ENCODE measurements around the gene HNRNPAB. TPM values are rescaled to one million over a fixed set of nuclear protein-coding genes. Genes with fewer than 3 reads are reported as not detected.

Gene HNRNPAB
- total RNA-seq, 1 donor from 2014 or later, result 199 TPM

- no peak within 1 kb of the TSS for H3K4me3 ChIP-seq (ENCODE audit: insufficient read depth, low read depth, low read length)
- no peak within 1 kb of the TSS for H2AFZ ChIP-seq (ENCODE audit: low read depth, low read length)
- no peaks in the 10 kb centered on the region for H3K27me3 Mint-ChIP-seq (ENCODE audit: low read depth, unreplicated experiment)
- no peaks in the 10 kb centered on the region for H3K36me3 Mint-ChIP-seq (ENCODE audit: low read depth, unreplicated experiment)
- no peak within 1 kb of the TSS for H3K9ac ChIP-seq (ENCODE audit: low read length)
- H3K27ac ChIP-seq (ENCODE audit: low read depth, low read length), result no peak within 1 kb of the TSS
- H3K9me3 Mint-ChIP-seq (ENCODE audit: unreplicated experiment), result no peaks in the 10 kb centered on the region
- DNase-seq (ENCODE audit: low read depth), result no peak
- TF ChIP-seq, protein P1, sequence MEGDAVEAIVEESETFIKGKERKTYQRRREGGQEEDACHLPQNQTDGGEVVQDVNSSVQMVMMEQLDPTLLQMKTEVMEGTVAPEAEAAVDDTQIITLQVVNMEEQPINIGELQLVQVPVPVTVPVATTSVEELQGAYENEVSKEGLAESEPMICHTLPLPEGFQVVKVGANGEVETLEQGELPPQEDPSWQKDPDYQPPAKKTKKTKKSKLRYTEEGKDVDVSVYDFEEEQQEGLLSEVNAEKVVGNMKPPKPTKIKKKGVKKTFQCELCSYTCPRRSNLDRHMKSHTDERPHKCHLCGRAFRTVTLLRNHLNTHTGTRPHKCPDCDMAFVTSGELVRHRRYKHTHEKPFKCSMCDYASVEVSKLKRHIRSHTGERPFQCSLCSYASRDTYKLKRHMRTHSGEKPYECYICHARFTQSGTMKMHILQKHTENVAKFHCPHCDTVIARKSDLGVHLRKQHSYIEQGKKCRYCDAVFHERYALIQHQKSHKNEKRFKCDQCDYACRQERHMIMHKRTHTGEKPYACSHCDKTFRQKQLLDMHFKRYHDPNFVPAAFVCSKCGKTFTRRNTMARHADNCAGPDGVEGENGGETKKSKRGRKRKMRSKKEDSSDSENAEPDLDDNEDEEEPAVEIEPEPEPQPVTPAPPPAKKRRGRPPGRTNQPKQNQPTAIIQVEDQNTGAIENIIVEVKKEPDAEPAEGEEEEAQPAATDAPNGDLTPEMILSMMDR (IDR thresholded peaks at IDR 0.05; ENCODE audit: insufficient read depth, low read depth, low read length), result no peak
- no peak for TF ChIP-seq EZH2 (IDR thresholded peaks at IDR 0.05; ENCODE audit: insufficient read depth, low read length)
- no peak for FAIRE-seq
- H3K27me3 ChIP-seq (ENCODE audit: insufficient read depth, low read length), result no peaks in the 10 kb centered on the region
- H3K4me3 Mint-ChIP-seq (ENCODE audit: unreplicated experiment), result no peak within 1 kb of the TSS
- no peaks in the 10 kb centered on the region for H3K79me2 ChIP-seq (ENCODE audit: insufficient read depth, low read length)
- H3K9me3 ChIP-seq (ENCODE audit: insufficient read depth, low read depth, low read length), result no peaks in the 10 kb centered on the region
- H3K4me1 Mint-ChIP-seq (ENCODE audit: low read depth, unreplicated experiment), result peaks cover 3% of the 10 kb centered on the region
- H3K4me1 ChIP-seq (ENCODE audit: insufficient read depth, low read length), result no peaks in the 10 kb centered on the region
- H3K27ac Mint-ChIP-seq (ENCODE audit: unreplicated experiment), result no peak within 1 kb of the TSS
- no peak within 1 kb of the TSS for H3K4me2 ChIP-seq (ENCODE audit: low read length)
- H3K36me3 ChIP-seq (ENCODE audit: insufficient read depth, low read length), result no peaks in the 10 kb centered on the region
- H4K20me1 ChIP-seq (ENCODE audit: insufficient read depth, low read length), result no peaks in the 10 kb centered on the region
Observed at GRCh38 chr5:178187014-178187413, 17.3 kb upstream of the HNRNPAB start, which contains the start of gene GMCL2. GMCL2 (minus strand) TSS chr5:178187371; CDS start chr5:178187299, 72 bp downstream.

DNA sequence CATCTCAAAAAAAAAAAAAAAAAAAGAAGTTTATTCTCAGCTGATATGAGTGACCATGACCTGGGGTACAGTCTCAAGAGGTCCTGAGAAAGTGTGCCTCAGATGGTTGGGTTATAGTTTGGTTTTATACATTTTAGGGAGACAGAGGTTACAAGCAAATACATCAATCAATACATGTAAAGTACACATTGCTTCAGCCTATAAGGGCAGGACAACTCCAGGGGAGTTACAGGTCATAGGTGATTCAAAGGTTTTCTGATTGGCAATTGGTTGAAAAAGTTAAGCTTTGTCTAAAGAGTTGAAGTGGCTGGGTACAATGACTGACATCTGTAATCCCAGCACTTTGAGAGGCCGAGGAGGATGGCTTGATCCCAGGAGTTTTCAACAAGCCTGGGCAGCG lies 14.9 kb upstream of the HNRNPAB start:
- no peak overlapping the region for H3K27ac ChIP-seq (ENCODE audit: low read depth, low read length)
- Mint-ChIP-seq H3K36me3 (ENCODE audit: low read depth, unreplicated experiment) (no peaks in the 10 kb centered on the region), H3K27ac (ENCODE audit: unreplicated experiment) (no peak overlapping the region), H3K27me3 (ENCODE audit: low read depth, unreplicated experiment) (peaks cover 7% of the 10 kb centered on the region), H3K4me3 (ENCODE audit: unreplicated experiment) (no peak overlapping the region), H3K4me1 (ENCODE audit: low read depth, unreplicated experiment) (no peaks in the 10 kb centered on the region), H3K9me3 (ENCODE audit: unreplicated experiment) (peaks cover 11% of the 10 kb centered on the region)
- DNase-seq (ENCODE audit: low read depth) (no peak), FAIRE-seq (no peak)
- no peak overlapping the region for H3K4me3 ChIP-seq (ENCODE audit: insufficient read depth, low read depth, low read length)
- no peaks in the 10 kb centered on the region for H3K79me2 ChIP-seq (ENCODE audit: insufficient read depth, low read length)
- no peaks in the 10 kb centered on the region for H3K27me3 ChIP-seq (ENCODE audit: insufficient read depth, low read length)
- TF ChIP-seq EZH2 (IDR thresholded peaks at IDR 0.05; ENCODE audit: insufficient read depth, low read length), result no peak
- TF ChIP-seq, protein P1 (IDR thresholded peaks at IDR 0.05; ENCODE audit: insufficient read depth, low read depth, low read length), result no peak
- no peaks in the 10 kb centered on the region for H4K20me1 ChIP-seq (ENCODE audit: insufficient read depth, low read length)
- no peak overlapping the region for H3K9ac ChIP-seq (ENCODE audit: low read length)
- no peaks in the 10 kb centered on the region for H3K9me3 ChIP-seq (ENCODE audit: insufficient read depth, low read depth, low read length)
- no peak overlapping the region for H2AFZ ChIP-seq (ENCODE audit: low read depth, low read length)
- H3K4me2 ChIP-seq (ENCODE audit: low read length), result no peak overlapping the region
- H3K36me3 ChIP-seq (ENCODE audit: insufficient read depth, low read length), result no peaks in the 10 kb centered on the region
- no peaks in the 10 kb centered on the region for H3K4me1 ChIP-seq (ENCODE audit: insufficient read depth, low read length)

- Histone ChIP-seq H3K4me2 (ENCODE audit: low read length) (no peak overlapping the region), H2AFZ (ENCODE audit: low read depth, low read length) (no peak overlapping the region), H3K9ac (ENCODE audit: low read length) (no peak overlapping the region), H4K20me1 (ENCODE audit: insufficient read depth, low read length) (no peaks in the 10 kb centered on the region), H3K27me3 (ENCODE audit: insufficient read depth, low read length) (peaks cover 5% of the 10 kb centered on the region), H3K36me3 (ENCODE audit: insufficient read depth, low read length) (no peaks in the 10 kb centered on the region), H3K4me3 (ENCODE audit: insufficient read depth, low read depth, low read length) (no peak overlapping the region), H3K27ac (ENCODE audit: low read depth, low read length) (no peak overlapping the region), H3K4me1 (ENCODE audit: insufficient read depth, low read length) (no peaks in the 10 kb centered on the region), H3K79me2 (ENCODE audit: insufficient read depth, low read length) (no peaks in the 10 kb centered on the region), H3K9me3 (ENCODE audit: insufficient read depth, low read depth, low read length) (no peaks in the 10 kb centered on the region)
- Mint-ChIP-seq H3K36me3 (ENCODE audit: low read depth, unreplicated experiment) (no peaks in the 10 kb centered on the region), H3K27me3 (ENCODE audit: low read depth, unreplicated experiment) (peaks cover 12% of the 10 kb centered on the region), H3K4me3 (ENCODE audit: unreplicated experiment) (no peak overlapping the region), H3K9me3 (ENCODE audit: unreplicated experiment) (peaks cover 11% of the 10 kb centered on the region), H3K4me1 (ENCODE audit: low read depth, unreplicated experiment) (no peaks in the 10 kb centered on the region), H3K27ac (ENCODE audit: unreplicated experiment) (no peak overlapping the region)
- DNase-seq (ENCODE audit: low read depth) (no peak), FAIRE-seq (no peak)
- no peak for TF ChIP-seq EZH2 (IDR thresholded peaks at IDR 0.05; ENCODE audit: insufficient read depth, low read length)
- TF ChIP-seq, protein P1 (IDR thresholded peaks at IDR 0.05; ENCODE audit: insufficient read depth, low read depth, low read length), result no peak
Observed at GRCh38 chr5:178191661-178192060, 12.7 kb upstream of the HNRNPAB start.
